ENCODE data around the gene ARHGAP9. TPM values are rescaled to one million over a fixed set of nuclear protein-coding genes. Genes with fewer than 3 reads are reported as not detected.
A peak's percentile ranks its signal among the peaks of the same experiment; 100 is the strongest.

ARHGAP9 gene
- total RNA-seq, 1 experiment from 2014 or later = 3.6 TPM

- H3K4me3 Mint-ChIP-seq = no peak overlapping the region
- TF ChIP-seq MLX (CRISPR knock-in tag; IDR thresholded peaks at IDR 0.05) (no peak), ATF1 (CRISPR knock-in tag; IDR thresholded peaks at IDR 0.05) (no peak), CREB1 (CRISPR knock-in tag; IDR thresholded peaks at IDR 0.05) (no peak), PREB (CRISPR knock-in tag; IDR thresholded peaks at IDR 0.05; ENCODE audit: borderline replicate concordance) (no peak), MAX (CRISPR knock-in tag; IDR thresholded peaks at IDR 0.05) (no peak), ZNF671 (CRISPR knock-in tag; IDR thresholded peaks at IDR 0.05) (no peak), ZNF219 (CRISPR knock-in tag; IDR thresholded peaks at IDR 0.05; ENCODE audit: borderline replicate concordance) (no peak), FOXP4 (CRISPR knock-in tag; IDR thresholded peaks at IDR 0.05) (no peak), ZNF138 (CRISPR knock-in tag; conservative IDR thresholded peaks at IDR 0.05) (no peak), E2F1 (CRISPR knock-in tag; IDR thresholded peaks at IDR 0.05) (no peak), ERG (CRISPR knock-in tag; IDR thresholded peaks at IDR 0.05) (no peak), GABPB1 (CRISPR knock-in tag; IDR thresholded peaks at IDR 0.05) (no peak), ATF6 (CRISPR knock-in tag; IDR thresholded peaks at IDR 0.05) (no peak), GRHL2 (CRISPR knock-in tag; IDR thresholded peaks at IDR 0.05; ENCODE audit: insufficient replicate concordance, severe bottlenecking) (no peak), ATF3 (CRISPR knock-in tag; conservative IDR thresholded peaks at IDR 0.05) (no peak), OVOL2 (CRISPR knock-in tag; IDR thresholded peaks at IDR 0.05; ENCODE audit: borderline replicate concordance) (no peak), ZNF512 (CRISPR knock-in tag; IDR thresholded peaks at IDR 0.05; ENCODE audit: borderline replicate concordance) (no peak)
- peak overlapping the region; percentile 43 for H3K27ac Mint-ChIP-seq
- H3K4me1 Mint-ChIP-seq = peaks cover 21% of the 10 kb centered on the region
- CTCF ChIA-PET = interaction anchor here (1.4 kb wide), 1 partner anchor 67 kb away, joined by 4 read pairs; no protein-coding TSS in a partner anchor
- POLR2A ChIA-PET = interaction anchor here (0.6 to 1.4 kb wide), 4 partner anchors 13 to 1040 kb away, joined by 3 to 8 read pairs (median 4); partner anchors contain the start of gene DTX3
- ATAC-seq = no peak
- peaks cover 68% of the 10 kb centered on the region for H3K36me3 Mint-ChIP-seq
- no peaks in the 10 kb centered on the region for H3K9me3 Mint-ChIP-seq
- H3K27me3 Mint-ChIP-seq (ENCODE audit: low read depth) = peaks cover 3% of the 10 kb centered on the region; the same call in 1 of the 2 replicates
- no peak for DNase-seq (ENCODE audit: low spot score)
Observed at GRCh38 chr12:57516617-57517153, 37.0 kb upstream of the ARHGAP9 start.
